Parathyroid adenoma (tissue), 2 donors: ENCODE data around the gene ARHGEF12.

Experiments
- H2AFZ ChIP-seq: fragments of 300-600 bp; sonication (generic); one replicate; pipeline ENCODE4 v1.7.0; 2017; ENCODE audit warnings: antibody characterized with exemption, mild to moderate bottlenecking
- H3K27ac ChIP-seq: fragments of 300-600 bp; sonication (generic); one replicate; pipeline ENCODE4 v1.7.0; 2017
- H3K27me3 ChIP-seq: fragments of 300-600 bp; sonication (generic); one replicate; pipeline ENCODE4 v1.7.0; 2017; ENCODE audit warnings: low read length; ENCODE audit not compliant: control insufficient read depth, insufficient read depth
- H3K36me3 ChIP-seq: fragments of 300-600 bp; sonication (generic); one replicate; pipeline ENCODE4 v1.7.0; 2017; ENCODE audit warnings: low read length; ENCODE audit not compliant: control insufficient read depth, insufficient read depth
- H3K4me1 ChIP-seq: fragments of 300-600 bp; sonication (generic); one replicate; pipeline ENCODE4 v1.7.0; 2017; ENCODE audit warnings: control low read depth
- H3K4me2 ChIP-seq: fragments of 300-600 bp; sonication (generic); one replicate; pipeline ENCODE4 v1.7.0; 2017; ENCODE audit warnings: low read length
- H3K4me3 ChIP-seq: fragments of 300-600 bp; sonication (generic); one replicate; pipeline ENCODE4 v1.7.0; 2017; ENCODE audit warnings: low read depth, low read length
- H3K79me2 ChIP-seq: fragments of 300-600 bp; sonication (generic); one replicate; pipeline ENCODE4 v1.7.0; 2017; ENCODE audit warnings: control low read depth
- H3K9ac ChIP-seq: fragments of 300-600 bp; sonication (generic); one replicate; pipeline ENCODE4 v1.7.0; 2017; ENCODE audit warnings: mild to moderate bottlenecking
- H3K9me3 ChIP-seq: fragments of 300-600 bp; sonication (generic); one replicate; pipeline ENCODE4 v1.7.0; 2017; ENCODE audit warnings: low read length; ENCODE audit not compliant: control insufficient read depth
- CTCF ChIP-seq: fragments of 300-600 bp; sonication (generic); IDR thresholded peaks from one replicate; pipeline ENCODE4 v1.7.0; 2017; ENCODE audit warnings: antibody characterized with exemption, mild to moderate bottlenecking
- donor health status: primary hyperparathyroidism.

Gene ARHGEF12

DNA sequence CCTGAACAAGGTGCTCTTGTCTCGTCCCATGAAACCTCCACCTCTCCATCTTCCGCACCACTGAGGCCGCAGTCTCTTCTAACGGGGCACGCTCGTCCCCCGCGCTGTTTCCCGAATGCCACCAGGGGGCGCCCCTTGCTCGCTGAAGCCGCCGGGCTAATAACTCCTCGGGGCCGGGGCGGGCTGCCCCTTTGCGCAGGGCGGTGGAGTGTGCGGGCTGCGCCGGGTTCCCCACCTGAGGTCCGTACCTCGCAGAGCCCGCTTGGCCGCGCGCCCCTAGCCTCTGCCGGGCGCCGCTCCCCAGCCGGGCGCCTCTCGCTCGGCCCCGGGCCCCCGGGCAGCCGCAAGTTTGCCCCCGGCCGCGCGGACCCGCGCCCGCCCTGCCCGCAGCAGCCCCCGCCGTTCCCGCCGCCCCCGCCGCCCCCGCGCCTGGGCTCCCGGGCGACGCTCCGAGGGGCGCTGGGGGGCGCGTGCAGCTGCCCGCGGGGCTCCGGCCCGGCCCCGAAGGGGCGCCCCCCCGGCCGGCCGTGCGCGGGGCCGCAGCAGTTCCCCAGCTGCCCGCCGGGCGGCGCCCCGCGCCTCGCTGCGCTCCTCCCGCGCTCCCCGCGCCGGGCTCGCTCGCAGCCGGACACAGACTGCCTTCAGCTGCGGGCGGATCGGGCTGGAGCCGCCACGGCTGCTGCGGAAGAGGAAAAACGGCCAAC lies 175.1 kb downstream of the ARHGEF12 start, which contains the start of gene GRIK4:
TSS of gene GRIK4 (plus strand) at position 633 of the 704 bp plus-strand sequence. CDS start 148,571 bp downstream, outside the sequence.
- no peaks in the 10 kb centered on the region for H3K27me3 ChIP-seq
- peak; percentile 76 for TF ChIP-seq CTCF

DNA sequence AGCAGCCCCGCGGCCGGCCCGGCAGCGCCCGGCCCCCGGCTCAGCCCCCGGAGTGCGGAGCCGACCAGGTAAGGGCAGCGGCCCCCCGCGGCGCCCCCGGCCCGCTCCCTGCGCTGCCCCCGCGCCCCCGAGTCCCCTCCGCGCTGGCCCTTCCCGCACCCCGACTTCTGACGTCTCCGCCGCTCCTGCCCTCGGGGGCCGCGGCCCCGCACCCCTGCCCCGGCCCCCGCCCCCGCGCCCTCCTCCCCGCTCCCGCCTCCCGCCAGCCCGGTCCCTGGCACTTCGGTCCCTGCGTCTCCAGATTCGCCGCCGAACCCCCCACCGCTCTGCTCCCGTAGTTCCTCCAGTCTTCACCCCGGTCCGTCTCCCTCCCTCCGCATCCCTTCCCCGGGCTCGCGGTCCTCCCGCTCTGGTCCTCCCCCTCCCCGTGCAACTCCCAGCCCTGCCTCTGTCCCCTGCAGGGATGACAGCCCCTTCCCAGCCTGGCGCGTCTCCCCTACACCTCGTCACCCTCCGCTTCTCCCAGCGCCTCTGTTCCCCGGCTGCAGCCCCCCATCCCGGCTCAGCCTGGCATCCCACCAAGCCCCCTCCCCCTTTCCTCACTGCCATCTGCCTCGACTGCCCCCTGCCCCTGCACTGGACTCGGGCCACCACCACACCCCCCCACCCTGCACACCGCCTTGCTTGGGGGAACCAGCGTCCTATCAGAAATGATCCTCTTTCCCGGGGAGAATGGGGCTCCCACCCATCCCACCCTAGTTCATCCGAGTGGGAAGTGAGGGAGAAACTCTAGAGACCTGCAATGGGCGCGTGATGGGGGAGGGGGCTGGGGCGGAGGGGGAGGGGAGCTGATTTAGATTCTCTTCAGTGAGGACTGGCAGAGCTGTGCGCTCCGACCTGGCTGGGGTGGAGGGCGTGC lies 175.9 kb downstream of the ARHGEF12 start:
- H3K4me3 ChIP-seq = no peak overlapping the region
- no peaks in the 10 kb centered on the region for H3K27me3 ChIP-seq
- H3K79me2 ChIP-seq = no peaks in the 10 kb centered on the region
- H3K9ac ChIP-seq = no peak overlapping the region
- H3K27ac ChIP-seq = no peak overlapping the region
- H3K4me2 ChIP-seq = no peak overlapping the region
- no peaks in the 10 kb centered on the region for H3K9me3 ChIP-seq
- TF ChIP-seq CTCF = no peak
- no peak overlapping the region for H2AFZ ChIP-seq
- no peaks in the 10 kb centered on the region for H3K4me1 ChIP-seq
- no peaks in the 10 kb centered on the region for H3K36me3 ChIP-seq

More for the DNA sequence above, 175.1 kb downstream of the ARHGEF12 start, which contains the start of gene GRIK4:
- H3K27ac ChIP-seq = no peak within 1 kb of the TSS
- H3K4me1 ChIP-seq = no peaks in the 10 kb centered on the region
- H3K9ac ChIP-seq = no peak within 1 kb of the TSS
- H3K79me2 ChIP-seq = no peaks in the 10 kb centered on the region
- no peak within 1 kb of the TSS for H2AFZ ChIP-seq
- H3K9me3 ChIP-seq = no peaks in the 10 kb centered on the region
- no peak within 1 kb of the TSS for H3K4me3 ChIP-seq
- H3K36me3 ChIP-seq = no peaks in the 10 kb centered on the region
- H3K4me2 ChIP-seq = peak within 1 kb of the TSS; percentile 35

DNA sequence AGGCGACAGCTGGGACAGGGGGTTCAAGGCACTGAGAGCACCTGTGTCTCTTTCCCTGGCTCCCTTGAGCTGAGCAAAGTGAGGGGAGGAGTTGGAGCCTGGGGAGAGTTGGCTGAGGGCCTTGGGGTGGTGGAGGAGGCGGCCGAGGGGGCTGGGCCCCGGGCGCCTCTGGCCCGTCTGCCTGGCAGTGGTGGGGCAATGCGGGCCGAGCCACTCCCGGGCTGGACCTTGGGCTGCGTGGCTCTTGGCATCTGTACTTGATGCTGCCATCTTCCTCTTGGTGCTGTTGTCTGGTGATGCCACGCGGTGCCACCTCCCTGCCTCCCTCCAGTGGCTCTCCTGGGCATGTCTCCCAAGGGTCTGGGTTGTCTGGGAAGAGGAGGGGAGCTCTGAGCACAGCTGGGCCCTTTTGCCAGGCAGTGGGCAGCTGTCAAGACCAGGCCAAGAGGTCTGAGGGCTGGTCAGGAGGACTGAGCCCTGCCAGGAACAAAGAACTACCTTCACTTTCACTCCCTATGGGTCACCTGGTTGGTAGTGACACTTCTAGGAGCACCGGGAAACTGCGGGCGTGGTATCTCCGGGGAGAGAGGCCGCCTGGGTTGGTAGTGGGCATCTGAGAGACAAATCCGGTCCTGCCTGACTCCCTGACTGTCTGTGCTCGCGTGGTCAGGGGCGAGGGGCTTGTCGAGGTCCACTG lies 176.7 kb downstream of the ARHGEF12 start:
- Histone ChIP-seq H3K4me2 (no peak overlapping the region), H2AFZ (no peak overlapping the region), H3K9me3 (no peaks in the 10 kb centered on the region), H3K27ac (no peak overlapping the region), H3K36me3 (no peaks in the 10 kb centered on the region), H3K79me2 (no peaks in the 10 kb centered on the region), H3K9ac (no peak overlapping the region), H3K4me1 (no peaks in the 10 kb centered on the region), H3K4me3 (no peak overlapping the region), H3K27me3 (no peaks in the 10 kb centered on the region)
- no peak for TF ChIP-seq CTCF

GRCh38 chr11:120513436-120514315 lies 177.5 kb downstream of the ARHGEF12 start:
- Histone ChIP-seq H3K9me3 (no peaks in the 10 kb centered on the region), H3K4me1 (no peaks in the 10 kb centered on the region), H3K79me2 (no peaks in the 10 kb centered on the region), H3K27me3 (no peaks in the 10 kb centered on the region), H3K4me2 (no peak overlapping the region), H3K27ac (no peak overlapping the region), H3K9ac (no peak overlapping the region), H3K36me3 (no peaks in the 10 kb centered on the region), H3K4me3 (no peak overlapping the region), H2AFZ (no peak overlapping the region)
- no peak for TF ChIP-seq CTCF
